WERI-Rb-1 (cell line): ENCODE results near the gene TMEM163.

ENCODE experiments used
- DNase-seq: peaks from one replicate; pipeline ENCODE4 v3.0.0-alpha.2; 2020
- H3K27ac ChIP-seq: fragments of 250-450 bp; sonication (Bioruptor Pico); 2 replicates; pipeline ENCODE4 v1.5.1; 2020; ENCODE audit warnings: mild to moderate bottlenecking, moderate library complexity
- H3K27me3 ChIP-seq: fragments of 250-450 bp; sonication (Bioruptor Pico); 2 replicates; pipeline ENCODE4 v1.5.1; 2021; ENCODE audit warnings: mild to moderate bottlenecking, low read depth, moderate library complexity; ENCODE audit not compliant: insufficient read depth, severe bottlenecking
- H3K36me3 ChIP-seq: fragments of 250-450 bp; sonication (Bioruptor Pico); 2 replicates; pipeline ENCODE4 v1.5.1; 2020; ENCODE audit warnings: mild to moderate bottlenecking, moderate library complexity
- H3K4me3 ChIP-seq: 2 replicates; pipeline ENCODE4 v1.5.1; 2011; ENCODE audit warnings: low read depth, mild to moderate bottlenecking, control low read depth, low read length
- H3K9me3 ChIP-seq: fragments of 250-450 bp; sonication (Bioruptor Pico); 2 replicates; pipeline ENCODE4 v1.5.1; 2021; ENCODE audit warnings: mild to moderate bottlenecking, moderate library complexity; ENCODE audit not compliant: severe bottlenecking
- TF ChIP-seq, protein P1 (sequence below): IDR thresholded peaks from 2 replicates; pipeline ENCODE4 v1.5.1; 2011; ENCODE audit warnings: low read depth, mild to moderate bottlenecking, control low read depth, inconsistent platforms, low read length

Gene TMEM163

DNA sequence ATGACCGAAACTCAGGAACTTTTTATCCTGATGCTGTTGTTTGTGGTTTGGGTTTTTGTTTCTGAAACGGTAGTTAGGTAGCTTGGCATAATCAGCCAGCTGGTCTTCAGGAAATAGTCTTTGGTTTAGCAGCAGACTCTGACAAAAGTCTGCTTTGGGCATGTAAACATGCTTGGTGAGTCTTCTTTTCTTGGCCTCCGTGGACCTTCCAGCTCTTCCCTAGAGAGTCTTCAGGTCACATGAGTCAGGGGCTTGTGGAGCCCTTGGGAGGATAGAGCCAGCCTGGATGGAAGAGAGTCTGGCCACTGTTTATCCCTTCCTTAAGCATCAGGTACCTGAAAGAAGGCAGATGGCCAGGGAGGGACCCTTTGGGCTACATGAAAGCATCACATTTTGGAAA, 310.4 kb downstream of the TMEM163 start:
- H3K36me3 ChIP-seq: peaks cover 21% of the 10 kb centered on the region
- DNase-seq: no peak
- TF ChIP-seq, protein P1, sequence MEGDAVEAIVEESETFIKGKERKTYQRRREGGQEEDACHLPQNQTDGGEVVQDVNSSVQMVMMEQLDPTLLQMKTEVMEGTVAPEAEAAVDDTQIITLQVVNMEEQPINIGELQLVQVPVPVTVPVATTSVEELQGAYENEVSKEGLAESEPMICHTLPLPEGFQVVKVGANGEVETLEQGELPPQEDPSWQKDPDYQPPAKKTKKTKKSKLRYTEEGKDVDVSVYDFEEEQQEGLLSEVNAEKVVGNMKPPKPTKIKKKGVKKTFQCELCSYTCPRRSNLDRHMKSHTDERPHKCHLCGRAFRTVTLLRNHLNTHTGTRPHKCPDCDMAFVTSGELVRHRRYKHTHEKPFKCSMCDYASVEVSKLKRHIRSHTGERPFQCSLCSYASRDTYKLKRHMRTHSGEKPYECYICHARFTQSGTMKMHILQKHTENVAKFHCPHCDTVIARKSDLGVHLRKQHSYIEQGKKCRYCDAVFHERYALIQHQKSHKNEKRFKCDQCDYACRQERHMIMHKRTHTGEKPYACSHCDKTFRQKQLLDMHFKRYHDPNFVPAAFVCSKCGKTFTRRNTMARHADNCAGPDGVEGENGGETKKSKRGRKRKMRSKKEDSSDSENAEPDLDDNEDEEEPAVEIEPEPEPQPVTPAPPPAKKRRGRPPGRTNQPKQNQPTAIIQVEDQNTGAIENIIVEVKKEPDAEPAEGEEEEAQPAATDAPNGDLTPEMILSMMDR: no peak
- no peak overlapping the region for H3K4me3 ChIP-seq
- no peak overlapping the region for H3K27ac ChIP-seq
- H3K27me3 ChIP-seq: no peaks in the 10 kb centered on the region
- H3K9me3 ChIP-seq: no peaks in the 10 kb centered on the region

DNA sequence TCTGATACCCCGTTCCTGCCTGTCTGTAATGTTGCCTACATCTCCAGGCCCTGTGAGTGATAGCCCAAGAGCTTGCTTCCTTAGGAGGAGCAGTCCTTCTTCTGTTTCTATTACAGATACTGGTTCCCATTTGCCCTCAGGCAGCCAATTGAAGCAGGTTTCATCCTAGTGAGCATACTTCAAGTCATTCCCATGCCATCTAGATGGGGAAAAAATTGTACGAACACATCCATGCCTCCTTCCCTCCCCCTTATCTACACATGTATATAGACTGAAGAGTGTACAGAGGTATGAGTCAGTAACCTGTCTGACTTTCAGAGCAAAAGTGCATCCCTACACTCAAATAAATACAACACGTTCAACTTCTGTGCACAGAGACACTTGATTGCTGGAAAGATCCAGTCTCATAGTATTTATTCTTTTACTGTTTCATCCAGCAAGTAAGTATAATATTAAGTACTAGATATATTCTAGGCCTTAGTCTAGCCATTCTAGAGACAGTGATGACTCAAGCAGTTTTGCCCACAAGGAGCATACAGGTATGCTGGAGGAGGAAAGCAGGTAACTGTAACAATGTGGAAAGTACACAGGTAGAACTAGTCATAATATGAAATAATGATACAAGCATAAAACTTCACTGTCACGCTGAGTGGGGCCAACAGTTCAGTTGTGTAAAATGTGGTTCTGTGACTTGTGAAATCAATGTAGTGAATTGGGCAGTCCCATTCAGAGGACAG, 311.5 kb downstream of the TMEM163 start:
- TF ChIP-seq, protein P1: no peak
- H3K9me3 ChIP-seq: no peaks in the 10 kb centered on the region
- no peaks in the 10 kb centered on the region for H3K27me3 ChIP-seq
- peaks cover 20% of the 10 kb centered on the region for H3K36me3 ChIP-seq
- H3K27ac ChIP-seq: no peak overlapping the region
- H3K4me3 ChIP-seq: no peak overlapping the region
- no peak for DNase-seq

DNA sequence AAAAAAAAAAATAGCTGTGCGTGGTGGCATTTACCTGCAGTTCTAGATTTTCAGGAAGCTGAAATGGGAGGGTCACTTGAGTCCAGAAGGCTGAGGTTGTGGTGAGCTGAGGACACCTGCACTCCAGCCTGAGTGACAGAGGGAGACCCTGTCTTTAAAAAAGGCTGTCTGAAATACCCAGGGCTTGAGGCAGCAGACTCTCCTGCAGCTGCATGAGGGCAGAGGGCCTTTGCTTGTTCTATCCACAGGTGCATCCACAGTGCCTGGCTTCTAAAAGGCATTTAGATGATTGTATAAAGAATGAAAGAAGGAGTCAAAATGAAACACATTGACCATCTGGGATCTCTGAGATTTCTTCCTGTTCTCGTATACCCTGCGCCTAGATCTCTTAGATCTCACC, 312.1 kb downstream of the TMEM163 start:
- Histone ChIP-seq H3K27me3 (no peaks in the 10 kb centered on the region), H3K4me3 (no peak overlapping the region), H3K36me3 (peaks cover 20% of the 10 kb centered on the region), H3K9me3 (no peaks in the 10 kb centered on the region), H3K27ac (no peak overlapping the region)
- DNase-seq: no peak
- TF ChIP-seq, protein P1: no peak

DNA sequence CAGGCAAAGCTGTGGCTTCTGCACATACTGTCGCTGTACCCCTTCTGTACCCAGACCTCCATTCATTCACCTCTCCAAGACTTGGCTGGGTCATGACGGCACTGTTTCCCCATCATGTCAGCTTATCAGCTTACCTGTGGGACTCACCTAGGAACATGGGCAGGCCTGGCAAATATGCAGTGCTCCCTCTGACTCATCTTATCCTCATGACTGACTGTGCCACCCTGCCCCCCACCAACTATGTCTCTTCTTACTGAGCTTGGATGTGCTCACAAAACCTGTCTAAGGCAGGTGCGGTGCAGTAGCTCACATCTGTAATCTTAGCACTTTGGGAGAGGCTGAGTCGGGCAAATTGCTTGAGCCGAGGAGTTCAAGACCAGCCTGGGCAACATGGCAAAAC, 312.5 kb downstream of the TMEM163 start:
- H3K27me3 ChIP-seq: no peaks in the 10 kb centered on the region
- H3K36me3 ChIP-seq: peaks cover 20% of the 10 kb centered on the region
- no peak overlapping the region for H3K27ac ChIP-seq
- no peak overlapping the region for H3K4me3 ChIP-seq
- TF ChIP-seq, protein P1: no peak
- H3K9me3 ChIP-seq: no peaks in the 10 kb centered on the region
- no peak for DNase-seq
